ENCODE data around the gene PSEN2. TPM values are rescaled to one million over a fixed set of nuclear protein-coding genes. Genes with fewer than 3 reads are reported as not detected.

The PSEN2 gene
- total RNA-seq, 2 donors from 2014 or later: 16.6 to 18.1 TPM

- no peak overlapping the region for H3K27ac ChIP-seq
- TF ChIP-seq CTCF (IDR thresholded peaks at IDR 0.05): no peak
- DNase-seq: no peak
- no peaks in the 10 kb centered on the region for H3K9me3 ChIP-seq
- H3K9ac ChIP-seq (ENCODE audit: low read depth in 2 of 2, low read length in 2 of 2): no peak overlapping the region
- no peaks in the 10 kb centered on the region for H3K27me3 ChIP-seq
- intact Hi-C loops (cut with DNase I): no loop called here
- no peaks in the 10 kb centered on the region for H3K36me3 ChIP-seq
- H3K4me1 ChIP-seq: peaks cover 14% of the 10 kb centered on the region
- no peak overlapping the region for H3K4me3 ChIP-seq
These were observed 10.2 kb downstream of the PSEN2 start for GRCh38 chr1:226880372-226881287.

GRCh38 chr1:226881515-226882185, 11.2 kb downstream of the PSEN2 start:
- no peaks in the 10 kb centered on the region for H3K9me3 ChIP-seq
- H3K9ac ChIP-seq (ENCODE audit: low read depth in 2 of 2, low read length in 2 of 2): no peak overlapping the region
- H3K36me3 ChIP-seq: no peaks in the 10 kb centered on the region
- DNase-seq: no peak
- H3K4me1 ChIP-seq: peaks cover 14% of the 10 kb centered on the region
- no peak overlapping the region for H3K4me3 ChIP-seq
- H3K27me3 ChIP-seq: no peaks in the 10 kb centered on the region
- intact Hi-C loops (cut with DNase I): no loop called here
- no peak for TF ChIP-seq CTCF (IDR thresholded peaks at IDR 0.05)
- peak overlapping the region; percentile 21 for H3K27ac ChIP-seq

GRCh38 chr1:226882187-226882586, 11.8 kb downstream of the PSEN2 start:
- H3K27ac ChIP-seq: peak overlapping the region; percentile 21

GRCh38 chr1:226882631-226883409, 12.4 kb downstream of the PSEN2 start:
- H3K27ac ChIP-seq: peak overlapping the region; percentile 21
- DNase-seq: no peak
- H3K4me3 ChIP-seq: peak overlapping the region; percentile 22
- no peak for TF ChIP-seq CTCF (IDR thresholded peaks at IDR 0.05)
- H3K27me3 ChIP-seq: no peaks in the 10 kb centered on the region
- H3K4me1 ChIP-seq: peaks cover 14% of the 10 kb centered on the region
- peak overlapping the region in 1 of 2 donors; percentile 48 for H3K9ac ChIP-seq (ENCODE audit: low read depth in 2 of 2, low read length in 2 of 2)
- no peaks in the 10 kb centered on the region for H3K9me3 ChIP-seq
- no peaks in the 10 kb centered on the region for H3K36me3 ChIP-seq
- intact Hi-C loops (cut with DNase I): no loop called here

More at GRCh38 chr1:226882187-226882586, 11.8 kb downstream of the PSEN2 start:
- no peaks in the 10 kb centered on the region for H3K27me3 ChIP-seq
- H3K9me3 ChIP-seq: no peaks in the 10 kb centered on the region
- H3K36me3 ChIP-seq: no peaks in the 10 kb centered on the region
- TF ChIP-seq CTCF (IDR thresholded peaks at IDR 0.05): no peak
- DNase-seq: no peak
- intact Hi-C loops (cut with DNase I): no loop called here
- H3K4me3 ChIP-seq: no peak overlapping the region
- H3K9ac ChIP-seq (ENCODE audit: low read depth in 2 of 2, low read length in 2 of 2): peak overlapping the region in 1 of 2 donors; percentile 48
- H3K4me1 ChIP-seq: peaks cover 14% of the 10 kb centered on the region

- H3K27ac ChIP-seq: no peak overlapping the region
- no peak for TF ChIP-seq CTCF (IDR thresholded peaks at IDR 0.05)
- peaks cover 14% of the 10 kb centered on the region for H3K4me1 ChIP-seq
- no peak overlapping the region for H3K9ac ChIP-seq (ENCODE audit: low read depth in 2 of 2, low read length in 2 of 2)
- no peaks in the 10 kb centered on the region for H3K27me3 ChIP-seq
- intact Hi-C loops (cut with DNase I): no loop called here
- no peak overlapping the region for H3K4me3 ChIP-seq
- H3K36me3 ChIP-seq: no peaks in the 10 kb centered on the region
- H3K9me3 ChIP-seq: no peaks in the 10 kb centered on the region
- DNase-seq: no peak
These were observed 13.2 kb downstream of the PSEN2 start for GRCh38 chr1:226883630-226884029.
